SH-SY5Y (cell line): ENCODE results near the gene SMG9.

Experiments
- GATA2 ChIP-seq: IDR thresholded peaks from 2 replicates; pipeline ENCODE4 v1.6.1; 2011; ENCODE audit warnings: mild to moderate bottlenecking, low read depth, low read length
- GATA3 ChIP-seq: IDR thresholded peaks from 2 replicates; pipeline ENCODE4 v1.6.1; 2011; ENCODE audit warnings: low read depth, mild to moderate bottlenecking, low read length, moderate library complexity

GRCh38 chr19:43782311-43782660, 27.5 kb upstream of the SMG9 start:
- TF ChIP-seq GATA3 (no peak), GATA2 (no peak)
